NB4 (cell line): Measurements from ENCODE around the gene PACRGL.

ENCODE experiments used
- DNase-seq: peaks from one replicate; pipeline ENCODE4 v3.0.0; 2010; ENCODE audit warnings: low read depth
- H3K4me3 ChIP-seq: one replicate; pipeline ENCODE4 v1.5.1; 2011; ENCODE audit warnings: mild to moderate bottlenecking, low read depth, low read length, moderate library complexity
- MYC ChIP-seq: IDR thresholded peaks from 2 replicates; pipeline ENCODE4 v1.6.1; 2011; ENCODE audit warnings: low read depth, low read length
- POLR2A ChIP-seq: IDR thresholded peaks from 2 replicates; pipeline ENCODE4 v1.6.1; 2011; ENCODE audit warnings: mild to moderate bottlenecking; ENCODE audit not compliant: insufficient read length; ENCODE audit errors: extremely low read depth
- TF ChIP-seq, protein P1 (sequence below): IDR thresholded peaks from one replicate; pipeline ENCODE4 v1.5.1; 2012; ENCODE audit warnings: low read depth, low read length
- TF ChIP-seq, protein P2 (sequence below): IDR thresholded peaks from 2 replicates; pipeline ENCODE4 v1.6.1; 2011; ENCODE audit warnings: low read depth, low read length

The PACRGL gene

DNA sequence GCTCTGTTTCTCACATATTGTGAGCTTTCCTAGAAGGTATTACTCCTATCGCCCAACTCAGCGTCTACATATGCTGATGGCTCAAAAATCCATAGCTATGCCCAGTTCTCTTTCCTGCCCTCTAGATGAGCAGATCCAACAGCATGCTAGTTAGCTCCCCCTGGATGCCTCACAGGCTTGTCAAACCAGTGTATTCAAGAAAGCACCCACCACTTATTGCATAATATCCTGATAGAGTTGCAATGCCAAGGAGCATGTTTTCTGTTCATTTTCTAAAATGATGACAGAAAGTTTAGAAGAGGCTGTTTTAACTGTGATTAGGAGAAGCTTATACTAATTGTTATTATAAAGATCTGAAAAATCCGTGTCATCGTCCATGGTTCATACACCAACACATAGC lies 1.9 kb upstream of the PACRGL start:
- DNase-seq = peak; percentile 83
- TF ChIP-seq MYC = no peak
- TF ChIP-seq, protein P1, sequence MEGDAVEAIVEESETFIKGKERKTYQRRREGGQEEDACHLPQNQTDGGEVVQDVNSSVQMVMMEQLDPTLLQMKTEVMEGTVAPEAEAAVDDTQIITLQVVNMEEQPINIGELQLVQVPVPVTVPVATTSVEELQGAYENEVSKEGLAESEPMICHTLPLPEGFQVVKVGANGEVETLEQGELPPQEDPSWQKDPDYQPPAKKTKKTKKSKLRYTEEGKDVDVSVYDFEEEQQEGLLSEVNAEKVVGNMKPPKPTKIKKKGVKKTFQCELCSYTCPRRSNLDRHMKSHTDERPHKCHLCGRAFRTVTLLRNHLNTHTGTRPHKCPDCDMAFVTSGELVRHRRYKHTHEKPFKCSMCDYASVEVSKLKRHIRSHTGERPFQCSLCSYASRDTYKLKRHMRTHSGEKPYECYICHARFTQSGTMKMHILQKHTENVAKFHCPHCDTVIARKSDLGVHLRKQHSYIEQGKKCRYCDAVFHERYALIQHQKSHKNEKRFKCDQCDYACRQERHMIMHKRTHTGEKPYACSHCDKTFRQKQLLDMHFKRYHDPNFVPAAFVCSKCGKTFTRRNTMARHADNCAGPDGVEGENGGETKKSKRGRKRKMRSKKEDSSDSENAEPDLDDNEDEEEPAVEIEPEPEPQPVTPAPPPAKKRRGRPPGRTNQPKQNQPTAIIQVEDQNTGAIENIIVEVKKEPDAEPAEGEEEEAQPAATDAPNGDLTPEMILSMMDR = peak; percentile 23
- no peak overlapping the region for H3K4me3 ChIP-seq

DNA sequence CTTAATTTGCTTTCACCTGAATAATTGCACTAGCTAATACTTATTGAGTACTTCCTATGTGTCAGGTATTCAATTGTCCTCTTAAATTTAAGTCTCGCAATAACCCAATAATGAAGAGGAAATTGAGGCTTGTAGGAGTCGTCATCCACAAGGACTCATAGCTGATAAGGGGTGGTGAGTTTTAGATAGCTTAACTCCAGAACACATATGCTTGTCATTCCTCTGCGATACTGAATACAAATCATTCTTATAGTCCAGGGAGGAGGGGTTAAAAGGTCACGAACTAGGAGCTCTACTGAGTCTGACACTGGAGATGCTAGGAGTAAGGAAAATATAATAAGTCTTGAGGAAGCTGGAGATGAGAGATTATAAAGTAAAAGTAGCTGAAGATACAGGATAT lies 1.4 kb upstream of the PACRGL start:
- DNase-seq = peak; percentile 23

DNA sequence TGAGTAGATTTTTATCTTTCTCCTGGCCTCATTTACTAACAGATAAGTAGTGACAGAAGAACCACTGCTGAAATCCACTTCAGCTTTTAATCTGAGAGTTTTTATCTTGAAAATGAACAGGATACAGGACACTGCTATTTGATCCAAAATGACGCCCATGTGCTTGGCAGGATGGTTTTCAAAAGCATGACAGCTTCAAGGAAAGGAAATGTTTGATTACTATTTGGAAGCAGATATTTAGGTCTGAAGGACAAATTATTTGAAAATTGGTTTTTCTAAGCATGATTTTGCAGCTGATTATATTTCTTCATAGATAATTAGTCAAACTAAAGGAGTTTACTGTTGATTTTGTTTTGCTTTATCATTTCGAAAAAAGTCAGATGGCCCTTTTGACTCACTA lies 11.1 kb downstream of the PACRGL start:
- DNase-seq = no peak
- H3K4me3 ChIP-seq = no peak overlapping the region
- TF ChIP-seq, protein P2, sequence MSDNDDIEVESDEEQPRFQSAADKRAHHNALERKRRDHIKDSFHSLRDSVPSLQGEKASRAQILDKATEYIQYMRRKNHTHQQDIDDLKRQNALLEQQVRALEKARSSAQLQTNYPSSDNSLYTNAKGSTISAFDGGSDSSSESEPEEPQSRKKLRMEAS = no peak
- TF ChIP-seq POLR2A (no peak), MYC (no peak)
- TF ChIP-seq, protein P1 = no peak

More for the DNA sequence above, 1.4 kb upstream of the PACRGL start:
- TF ChIP-seq, protein P2 = no peak
- TF ChIP-seq POLR2A (no peak), MYC (no peak)
- TF ChIP-seq, protein P1 = no peak
- H3K4me3 ChIP-seq = no peak overlapping the region

DNA sequence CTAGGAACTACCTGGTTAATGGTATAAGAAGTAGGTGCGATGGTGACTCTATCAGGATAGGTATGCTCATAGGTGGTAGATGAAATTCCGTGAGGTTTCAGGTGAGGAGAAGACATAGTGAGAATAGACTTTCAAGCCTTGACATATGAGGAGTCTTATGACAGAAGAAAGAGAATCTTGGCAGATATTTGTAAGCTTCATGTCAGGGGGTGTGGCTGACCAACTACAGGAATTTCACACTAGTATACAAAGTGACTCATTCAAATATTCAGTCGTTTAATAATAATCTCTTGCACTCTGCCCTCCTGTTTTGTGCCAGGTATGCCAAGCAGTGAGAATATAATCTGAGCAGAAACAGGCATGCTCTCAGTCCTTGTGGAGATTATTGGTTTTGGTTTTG lies 22.8 kb downstream of the PACRGL start:
- no peak overlapping the region for H3K4me3 ChIP-seq
- no peak for DNase-seq
- TF ChIP-seq, protein P1 = no peak
- TF ChIP-seq POLR2A (no peak), MYC (no peak)
- TF ChIP-seq, protein P2 = no peak

DNA sequence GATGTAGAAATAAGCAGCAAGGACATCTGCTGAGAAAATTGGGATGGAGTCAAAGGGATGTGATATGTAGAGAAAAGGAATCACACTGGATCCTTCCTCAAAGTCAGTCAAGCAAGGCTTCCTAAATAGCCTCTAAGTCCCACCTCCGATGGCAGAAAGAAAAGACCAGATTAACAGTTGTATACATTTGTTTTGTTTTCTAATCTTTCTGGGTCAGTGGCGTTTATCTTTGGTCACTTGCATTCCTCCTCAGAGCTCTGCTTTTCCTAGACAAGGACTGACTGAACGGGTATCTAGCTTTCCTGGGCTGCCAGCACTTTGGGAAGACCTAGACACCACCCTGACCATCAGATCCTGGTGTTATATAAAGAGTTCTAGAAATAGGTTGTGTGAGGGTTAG lies 23.2 kb downstream of the PACRGL start:
- TF ChIP-seq MYC (no peak), POLR2A (no peak)
- TF ChIP-seq, protein P1 = no peak
- TF ChIP-seq, protein P2 = no peak
- no peak for DNase-seq

DNA sequence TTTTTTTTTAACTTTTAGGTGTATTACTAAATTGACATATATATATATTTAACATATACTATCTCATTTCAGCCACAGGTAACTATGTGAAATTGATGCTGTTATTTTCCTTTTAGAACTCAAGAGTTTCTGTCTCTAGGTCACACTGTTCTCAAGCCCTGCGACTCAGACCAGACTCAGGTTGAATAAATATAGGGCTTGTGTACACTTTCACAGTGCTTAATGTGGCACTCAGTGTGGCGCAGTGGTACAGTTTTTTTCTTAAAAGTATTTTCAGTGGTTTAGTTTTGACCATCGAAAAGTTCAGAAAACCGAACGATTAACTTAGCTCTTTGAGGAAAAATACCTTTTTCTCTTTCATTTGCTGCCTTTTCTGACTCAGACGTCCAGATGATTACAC lies 24.7 kb downstream of the PACRGL start:
- TF ChIP-seq, protein P2 = no peak
- TF ChIP-seq POLR2A = no peak
- TF ChIP-seq, protein P1 = no peak
- no peak for TF ChIP-seq MYC

More for the DNA sequence above, 23.2 kb downstream of the PACRGL start:
- no peak overlapping the region for H3K4me3 ChIP-seq

More for the DNA sequence above, 24.7 kb downstream of the PACRGL start:
- no peak overlapping the region for H3K4me3 ChIP-seq
- no peak for DNase-seq
